22Rv1 (cell line): Measurements from ENCODE around the gene CBFA2T2.

ENCODE experiments used
- ZFX ChIP-seq: fragments of 450-650 bp; IDR thresholded peaks from 2 replicates; pipeline ENCODE4 v1.6.1; 2017; ENCODE audit warnings: antibody characterized with exemption, borderline replicate concordance
- TF ChIP-seq, protein P1 (sequence below): fragments of 450-650 bp; IDR thresholded peaks from 2 replicates; pipeline ENCODE4 v1.5.1; 2017; ENCODE audit warnings: mild to moderate bottlenecking

- TF ChIP-seq, protein P1, sequence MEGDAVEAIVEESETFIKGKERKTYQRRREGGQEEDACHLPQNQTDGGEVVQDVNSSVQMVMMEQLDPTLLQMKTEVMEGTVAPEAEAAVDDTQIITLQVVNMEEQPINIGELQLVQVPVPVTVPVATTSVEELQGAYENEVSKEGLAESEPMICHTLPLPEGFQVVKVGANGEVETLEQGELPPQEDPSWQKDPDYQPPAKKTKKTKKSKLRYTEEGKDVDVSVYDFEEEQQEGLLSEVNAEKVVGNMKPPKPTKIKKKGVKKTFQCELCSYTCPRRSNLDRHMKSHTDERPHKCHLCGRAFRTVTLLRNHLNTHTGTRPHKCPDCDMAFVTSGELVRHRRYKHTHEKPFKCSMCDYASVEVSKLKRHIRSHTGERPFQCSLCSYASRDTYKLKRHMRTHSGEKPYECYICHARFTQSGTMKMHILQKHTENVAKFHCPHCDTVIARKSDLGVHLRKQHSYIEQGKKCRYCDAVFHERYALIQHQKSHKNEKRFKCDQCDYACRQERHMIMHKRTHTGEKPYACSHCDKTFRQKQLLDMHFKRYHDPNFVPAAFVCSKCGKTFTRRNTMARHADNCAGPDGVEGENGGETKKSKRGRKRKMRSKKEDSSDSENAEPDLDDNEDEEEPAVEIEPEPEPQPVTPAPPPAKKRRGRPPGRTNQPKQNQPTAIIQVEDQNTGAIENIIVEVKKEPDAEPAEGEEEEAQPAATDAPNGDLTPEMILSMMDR: no peak
- TF ChIP-seq ZFX: no peak
Measured at GRCh38 chr20:33649201-33649681, 159.3 kb downstream of the CBFA2T2 start.
